NCI-H2107 treated with DMSO at 0.1 percent for 48 hours (cell line): Measurements from ENCODE around the gene RUSF1.
"Not testable (repeated sequence)": the region's sequence is repeated elsewhere in the genome, so short reads cannot be mapped to it uniquely, and the experiment has no call there.

ENCODE experiments used
- DNase-seq: peaks from one replicate; lab custom pipeline; 2025; ENCODE audit not compliant: unreplicated experiment; lab: John Stamatoyannopoulos, UW

Gene RUSF1

GRCh38 chr16:31507929-31508705 lies at the start of gene RUSF1:
Gene RUSF1, minus strand, starts transcription at chr16:31508391. Its CDS starts 18 bp downstream, at chr16:31508373.
- DNase-seq: peak; percentile 50

- DNase-seq: no peak
Observed at GRCh38 chr16:31542763-31543162, 34.6 kb upstream of the RUSF1 start.

- DNase-seq: not testable (repeated sequence)
Observed at GRCh38 chr16:31539762-31540161, 31.6 kb upstream of the RUSF1 start.

DNA sequence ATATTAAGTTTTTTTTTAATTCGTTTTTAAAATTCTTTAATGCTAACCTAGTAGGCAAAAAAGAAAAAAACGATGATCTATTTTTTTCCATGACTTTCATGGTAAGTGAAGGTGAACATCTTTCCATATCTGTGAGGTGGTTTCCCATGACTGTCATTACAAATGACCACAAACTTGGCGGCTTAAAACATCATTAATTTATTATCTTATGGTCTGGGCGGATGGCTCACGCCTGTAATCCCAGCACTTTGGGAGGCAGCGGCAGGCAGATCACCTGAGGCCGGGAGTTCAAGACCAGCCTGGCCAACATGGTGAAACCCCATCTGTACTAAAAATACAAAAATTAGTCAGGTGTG lies 30.0 kb upstream of the RUSF1 start:
- DNase-seq: not testable (repeated sequence)

- DNase-seq: no peak
Observed at GRCh38 chr16:31537362-31538242, 29.4 kb upstream of the RUSF1 start.

GRCh38 chr16:31536804-31537361 lies 28.7 kb upstream of the RUSF1 start:
- no peak for DNase-seq

DNA sequence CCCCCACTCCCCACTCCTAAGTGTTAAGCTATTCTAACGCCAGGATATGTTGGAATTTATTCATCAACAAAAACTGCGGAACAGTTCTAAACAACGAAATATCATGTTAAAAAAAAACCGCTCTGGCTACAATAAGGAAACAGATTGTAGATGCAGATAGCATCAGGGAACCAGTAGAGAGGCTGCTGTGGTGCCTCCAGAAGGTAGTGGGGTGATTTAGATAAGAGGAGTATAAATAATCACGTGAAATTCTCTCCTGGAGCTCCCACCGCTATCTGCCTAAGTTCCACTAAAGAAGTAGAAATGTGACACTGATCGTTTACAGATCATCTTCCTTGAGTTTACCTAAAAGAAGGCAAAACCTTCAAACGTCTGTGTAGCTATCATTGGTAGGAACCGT lies 27.5 kb upstream of the RUSF1 start:
- DNase-seq: no peak

GRCh38 chr16:31532896-31533295 lies 24.7 kb upstream of the RUSF1 start:
- no peak for DNase-seq

- DNase-seq: no peak
Observed at GRCh38 chr16:31532120-31532519, 23.9 kb upstream of the RUSF1 start.

DNA sequence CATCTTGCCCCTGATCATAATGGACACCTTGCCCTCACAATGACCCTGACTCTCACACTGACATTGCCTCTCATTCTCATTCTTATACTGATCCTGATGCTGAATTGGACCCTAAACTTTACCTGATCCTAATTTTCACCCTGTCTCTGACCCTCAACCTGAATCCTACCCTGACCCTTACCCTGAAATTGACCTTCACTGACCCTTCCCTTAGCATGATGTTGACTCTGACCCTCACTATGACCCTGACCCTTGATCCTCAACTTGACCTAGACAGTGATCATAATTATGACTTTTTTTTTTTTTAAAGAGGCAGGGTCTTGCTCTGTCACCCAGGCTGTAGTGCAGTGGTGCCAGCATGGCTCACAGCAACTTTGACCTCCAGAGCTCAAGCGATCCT lies 22.9 kb upstream of the RUSF1 start:
- DNase-seq: no peak

DNA sequence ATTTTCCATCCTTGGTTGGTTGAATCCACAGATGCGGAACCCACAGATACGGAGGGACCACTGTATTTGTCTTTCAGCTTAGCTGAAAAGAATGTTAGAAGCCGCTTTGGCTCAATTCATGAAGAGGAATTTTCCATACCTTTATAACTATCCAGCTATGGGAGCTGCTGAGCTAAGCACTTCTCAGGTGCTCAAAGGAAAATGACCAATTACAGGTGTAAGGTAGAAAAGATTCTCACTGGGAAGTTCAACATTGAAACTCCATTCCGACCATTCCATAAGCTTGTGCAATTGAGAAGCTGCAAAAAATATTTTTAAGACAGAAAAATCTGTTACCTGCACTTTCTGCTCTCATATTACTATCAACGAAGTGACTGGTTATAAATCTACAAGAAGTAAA lies 22.2 kb upstream of the RUSF1 start:
- DNase-seq: no peak

- no peak for DNase-seq
Observed at GRCh38 chr16:31529937-31530312, 21.7 kb upstream of the RUSF1 start.

DNA sequence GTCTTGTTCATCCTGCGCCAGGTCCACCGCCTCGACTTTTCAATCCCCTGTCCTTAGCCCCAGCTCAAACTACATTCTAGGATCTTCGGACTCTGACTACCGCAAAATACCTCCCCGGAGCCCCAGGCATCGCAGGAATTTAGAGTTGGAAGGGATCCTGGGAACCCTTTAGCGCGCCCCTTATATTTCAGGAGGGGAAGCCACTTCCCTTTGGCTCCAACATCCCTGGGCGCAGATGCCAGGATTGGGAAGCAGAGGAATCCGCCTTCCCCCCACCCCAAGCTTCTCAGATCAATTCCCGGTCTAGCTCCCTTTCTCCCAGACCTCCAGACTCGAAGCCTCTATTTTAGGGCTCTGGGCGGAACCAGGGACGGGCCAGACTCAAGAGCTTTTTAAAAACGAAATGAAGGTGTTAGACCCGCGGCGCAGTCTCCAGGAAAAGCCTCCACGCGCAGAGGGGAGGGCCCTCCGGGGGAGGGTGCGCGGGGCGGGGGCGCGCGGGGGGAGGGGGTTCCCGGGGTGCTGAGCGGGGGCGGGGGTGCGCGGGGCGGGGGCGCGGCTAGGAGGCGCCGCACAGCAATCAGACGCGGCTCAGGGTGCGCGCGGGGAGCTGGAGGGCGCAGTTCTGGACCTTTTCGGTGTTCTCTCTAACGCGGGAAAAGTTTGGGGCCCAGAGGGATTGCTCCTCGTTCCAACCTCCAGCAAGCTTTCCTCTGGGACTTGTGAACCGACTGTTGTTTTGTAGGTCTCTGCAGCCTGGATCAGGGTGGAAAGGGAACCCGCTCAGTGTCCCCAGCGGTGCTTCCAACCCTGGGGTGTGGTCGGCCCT lies 21.1 kb upstream of the RUSF1 start:
- DNase-seq: no peak

- DNase-seq: no peak
Observed at GRCh38 chr16:31528523-31529107, 20.4 kb upstream of the RUSF1 start.

DNA sequence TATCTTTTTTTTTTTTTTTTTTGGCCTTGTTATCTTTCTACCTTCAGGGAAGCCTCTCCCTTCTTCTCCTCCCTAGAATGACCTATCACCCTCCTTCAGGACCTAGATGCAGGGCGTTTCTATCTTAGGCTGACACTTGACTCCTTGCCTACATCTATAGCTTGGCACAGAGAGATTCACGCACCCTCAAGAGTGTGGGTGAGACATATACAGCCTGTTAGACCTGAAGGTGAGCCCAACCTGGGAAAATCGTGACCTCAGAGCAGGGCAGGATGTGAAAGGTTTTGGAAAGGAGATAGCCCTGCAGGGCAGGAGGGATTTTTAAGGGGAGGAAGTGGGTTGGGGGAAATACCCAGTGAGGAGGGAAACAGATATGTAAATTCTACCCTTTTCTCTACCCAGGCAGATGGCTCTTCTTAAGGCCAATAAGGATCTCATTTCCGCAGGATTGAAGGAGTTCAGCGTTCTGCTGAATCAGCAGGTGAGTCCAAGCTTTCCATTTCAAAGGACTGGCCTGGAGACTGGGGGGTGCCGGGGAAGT lies 19.6 kb upstream of the RUSF1 start, which contains the start of gene AHSP:
TSS of gene AHSP (plus strand) at position 167 of the 541 bp plus-strand sequence. CDS start at position 407, 240 bp downstream.
- no peak for DNase-seq

- no peak for DNase-seq
Observed at GRCh38 chr16:31525113-31525512, 16.9 kb upstream of the RUSF1 start.

DNA sequence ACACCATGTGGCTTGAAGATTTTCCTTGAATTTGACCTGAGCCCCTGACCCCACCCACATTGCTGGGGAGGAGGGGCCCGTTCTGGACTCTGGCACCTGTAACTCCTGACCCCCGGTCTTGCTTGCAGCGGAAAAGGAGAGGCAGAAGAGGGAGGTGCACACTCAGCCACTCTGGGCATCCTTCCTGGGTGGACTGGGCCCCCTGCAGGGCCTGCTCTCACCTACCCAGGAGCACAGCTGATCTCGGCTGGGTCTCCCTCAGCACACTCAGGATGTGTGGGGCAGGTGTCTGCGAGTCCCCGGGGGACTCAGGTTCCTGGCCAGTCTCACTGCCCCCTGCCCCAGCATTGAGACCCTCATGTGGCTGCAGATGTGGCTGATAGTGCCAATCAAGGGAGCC lies 15.6 kb upstream of the RUSF1 start:
- not testable (repeated sequence) for DNase-seq

DNA sequence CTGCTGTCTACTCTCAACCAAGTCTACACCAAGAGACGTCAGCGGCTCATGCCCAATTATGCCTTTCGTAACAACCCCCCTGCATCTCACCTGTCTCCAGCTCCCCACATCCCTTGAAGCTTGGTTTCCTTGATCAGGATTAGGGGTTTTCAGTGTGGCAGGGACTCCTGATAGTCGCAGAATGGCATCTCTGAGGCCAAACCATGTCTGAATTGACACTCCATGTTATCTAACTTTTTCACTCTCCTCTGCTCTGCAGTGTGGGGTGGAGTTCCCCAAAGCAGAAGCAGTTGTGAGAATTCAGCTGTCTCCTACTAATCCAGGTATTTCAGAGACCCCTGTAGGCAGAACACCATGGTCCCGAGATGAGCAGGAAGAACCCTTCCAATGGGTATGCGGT lies 13.9 kb upstream of the RUSF1 start:
- DNase-seq: no peak

GRCh38 chr16:31521368-31521767 lies 13.2 kb upstream of the RUSF1 start:
- no peak for DNase-seq

- peak; percentile 48 for DNase-seq
Observed at GRCh38 chr16:31519759-31520431, 11.7 kb upstream of the RUSF1 start.
